Suprapubic skin (tissue), 3 donors: ENCODE measurements around the gene SLC44A1.

ENCODE experiments used
- CTCF ChIP-seq, 2 donors: fragments of 200-600 bp in 1 of 2; fragments of 450-650 bp in 1 of 2; sonication (generic) in 1 of 2; IDR thresholded peaks; one replicate each; pipeline ENCODE4 v1.5.1; 2016 to 2019; ENCODE audit warnings: antibody characterized with exemption in 2 of 2, mild to moderate bottlenecking in 1 of 2, moderate library complexity in 1 of 2
- POLR2AphosphoS5 ChIP-seq, 3 donors: sonication (generic); formaldehyde crosslinking; IDR thresholded peaks; one replicate each; pipeline ENCODE4 v1.6.1; 2017; ENCODE audit warnings: antibody characterized with exemption in 3 of 3

DNA sequence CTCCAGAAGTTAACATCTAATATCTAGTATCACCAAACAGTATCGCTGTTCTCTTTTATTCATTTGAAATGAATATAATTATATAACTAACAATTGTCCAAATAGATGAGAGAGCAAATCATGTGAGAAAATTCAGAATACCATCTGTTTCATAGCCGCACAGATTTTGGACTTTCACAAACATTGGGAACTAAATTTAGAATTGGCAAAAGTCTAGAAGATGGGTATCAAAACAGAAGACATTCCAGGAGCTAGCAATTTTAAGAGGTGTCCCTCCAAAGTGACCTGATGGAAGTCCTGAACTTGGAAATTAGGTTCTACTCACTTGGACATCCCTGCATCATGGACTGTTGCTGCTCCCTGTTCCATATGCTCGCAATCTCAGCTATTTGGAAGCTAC, 146.4 kb downstream of the SLC44A1 start:
- TF ChIP-seq POLR2AphosphoS5 (IDR thresholded peaks at IDR 0.05) (no peak), CTCF (IDR thresholded peaks at IDR 0.05) (no peak)
